Measurements from ENCODE around the gene ARHGAP18.

Gene ARHGAP18

DNA sequence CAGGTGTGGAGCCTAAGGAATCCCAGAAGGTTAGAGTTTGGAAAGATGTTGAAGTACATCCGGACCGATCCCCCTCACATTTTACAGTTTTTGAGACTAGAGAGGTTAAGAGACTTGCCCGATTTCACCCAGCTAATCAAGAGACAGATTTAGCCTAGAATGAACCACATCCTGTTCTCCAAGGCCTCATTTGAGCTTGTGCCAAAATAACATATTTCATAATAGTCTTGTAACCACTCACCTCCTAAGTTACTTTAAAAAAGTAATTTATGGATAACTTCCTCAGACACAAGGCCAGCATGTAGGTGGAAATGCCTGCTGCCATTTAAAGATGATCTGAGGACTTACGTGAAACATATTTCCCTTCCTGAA lies 39.8 kb upstream of the ARHGAP18 start:
- H3K4me1 Mint-ChIP-seq: peaks cover 29% of the 10 kb centered on the region
- DNase-seq: no peak

DNA sequence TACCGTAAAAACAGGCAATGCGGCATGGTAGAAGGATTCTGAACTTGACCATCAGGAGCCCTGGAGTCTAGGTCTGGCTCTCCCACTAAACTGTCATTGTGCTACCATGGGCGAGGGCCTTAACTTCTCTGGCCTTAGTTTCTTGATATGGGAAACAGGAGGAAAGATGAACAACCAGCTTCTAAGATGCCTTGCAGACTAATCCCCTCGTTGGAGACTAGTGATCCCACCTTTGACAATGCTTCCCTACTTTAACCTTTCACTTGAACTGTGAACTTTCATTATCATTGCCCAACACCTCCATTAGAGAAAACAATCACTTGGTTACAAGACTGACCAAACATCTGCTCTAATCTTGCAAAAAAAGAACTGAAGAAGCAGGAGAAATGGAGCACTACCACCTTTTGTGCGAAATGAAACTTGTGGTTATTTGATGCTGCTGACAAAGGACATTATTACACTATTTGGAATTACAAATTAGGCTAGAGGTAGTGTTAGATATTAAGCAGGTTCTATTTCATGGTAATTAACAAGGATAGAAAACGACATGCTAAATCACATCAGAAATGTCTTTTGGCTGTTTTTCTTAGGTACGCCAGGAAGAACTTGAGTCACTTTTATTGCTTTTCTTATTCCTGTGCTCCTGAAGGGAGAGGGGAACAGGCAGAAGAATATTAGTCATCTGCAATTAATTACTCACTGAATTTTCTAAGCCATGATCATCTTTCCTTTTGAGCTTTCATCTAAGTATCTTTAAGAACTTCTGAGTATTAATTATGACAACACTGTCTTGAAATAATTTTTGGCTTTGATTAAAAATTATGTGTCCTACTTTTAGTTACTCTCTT lies 39.1 kb upstream of the ARHGAP18 start:
- no peaks in the 10 kb centered on the region for H3K36me3 Mint-ChIP-seq (ENCODE audit: low read depth)
- peak overlapping the region; percentile 37 for H3K27ac Mint-ChIP-seq
- TF ChIP-seq, protein P1, sequence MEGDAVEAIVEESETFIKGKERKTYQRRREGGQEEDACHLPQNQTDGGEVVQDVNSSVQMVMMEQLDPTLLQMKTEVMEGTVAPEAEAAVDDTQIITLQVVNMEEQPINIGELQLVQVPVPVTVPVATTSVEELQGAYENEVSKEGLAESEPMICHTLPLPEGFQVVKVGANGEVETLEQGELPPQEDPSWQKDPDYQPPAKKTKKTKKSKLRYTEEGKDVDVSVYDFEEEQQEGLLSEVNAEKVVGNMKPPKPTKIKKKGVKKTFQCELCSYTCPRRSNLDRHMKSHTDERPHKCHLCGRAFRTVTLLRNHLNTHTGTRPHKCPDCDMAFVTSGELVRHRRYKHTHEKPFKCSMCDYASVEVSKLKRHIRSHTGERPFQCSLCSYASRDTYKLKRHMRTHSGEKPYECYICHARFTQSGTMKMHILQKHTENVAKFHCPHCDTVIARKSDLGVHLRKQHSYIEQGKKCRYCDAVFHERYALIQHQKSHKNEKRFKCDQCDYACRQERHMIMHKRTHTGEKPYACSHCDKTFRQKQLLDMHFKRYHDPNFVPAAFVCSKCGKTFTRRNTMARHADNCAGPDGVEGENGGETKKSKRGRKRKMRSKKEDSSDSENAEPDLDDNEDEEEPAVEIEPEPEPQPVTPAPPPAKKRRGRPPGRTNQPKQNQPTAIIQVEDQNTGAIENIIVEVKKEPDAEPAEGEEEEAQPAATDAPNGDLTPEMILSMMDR (IDR thresholded peaks at IDR 0.05): no peak
- no peak for DNase-seq
- H3K9me3 Mint-ChIP-seq: no peaks in the 10 kb centered on the region
- peaks cover 35% of the 10 kb centered on the region for H3K4me1 Mint-ChIP-seq
- no peak overlapping the region for H3K4me3 Mint-ChIP-seq
- H3K27me3 Mint-ChIP-seq (ENCODE audit: low read depth, poor library complexity): no peaks in the 10 kb centered on the region

More for the DNA sequence above, 39.8 kb upstream of the ARHGAP18 start:
- Mint-ChIP-seq H3K36me3 (ENCODE audit: low read depth) (no peaks in the 10 kb centered on the region), H3K4me3 (no peak overlapping the region), H3K27me3 (ENCODE audit: low read depth, poor library complexity) (no peaks in the 10 kb centered on the region), H3K9me3 (no peaks in the 10 kb centered on the region), H3K27ac (no peak overlapping the region)
- TF ChIP-seq, protein P1 (IDR thresholded peaks at IDR 0.05): no peak

DNA sequence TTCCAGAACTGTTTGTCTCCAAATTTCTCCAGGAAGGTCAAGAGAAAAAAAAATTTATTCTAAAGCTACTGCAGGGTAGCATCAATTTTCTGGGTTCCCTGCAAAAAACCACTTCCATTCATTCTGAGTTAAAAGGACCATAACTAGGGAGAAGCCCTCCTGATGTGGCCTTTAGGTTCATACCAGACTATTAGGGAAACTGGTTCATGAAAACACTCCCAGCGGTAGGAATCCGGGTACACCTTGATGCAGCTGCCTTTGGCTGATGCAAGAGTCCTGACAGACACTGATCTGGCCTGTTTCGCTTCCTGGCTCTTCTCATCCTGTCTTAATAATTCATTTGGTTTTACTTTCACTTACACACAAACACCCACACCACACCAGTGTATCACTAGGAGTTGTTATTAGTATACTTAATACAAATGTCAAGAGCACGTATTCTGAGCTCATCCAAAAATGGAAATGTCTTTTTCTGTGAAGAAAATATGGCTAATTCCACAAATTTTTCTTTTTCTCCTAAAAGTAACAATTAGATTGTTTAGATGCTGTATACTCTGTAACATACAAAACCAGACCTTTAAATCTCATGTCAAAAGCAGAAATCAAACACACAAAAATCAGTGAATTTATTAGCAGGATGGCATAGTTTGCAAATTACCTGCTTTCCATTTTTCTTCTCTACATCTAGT lies 38.4 kb upstream of the ARHGAP18 start:
- Mint-ChIP-seq H3K27ac (no peak overlapping the region), H3K36me3 (ENCODE audit: low read depth) (no peaks in the 10 kb centered on the region), H3K27me3 (ENCODE audit: low read depth, poor library complexity) (no peaks in the 10 kb centered on the region), H3K4me1 (peaks cover 43% of the 10 kb centered on the region), H3K4me3 (no peak overlapping the region), H3K9me3 (no peaks in the 10 kb centered on the region)
- DNase-seq: no peak
- TF ChIP-seq, protein P1 (IDR thresholded peaks at IDR 0.05): no peak

DNA sequence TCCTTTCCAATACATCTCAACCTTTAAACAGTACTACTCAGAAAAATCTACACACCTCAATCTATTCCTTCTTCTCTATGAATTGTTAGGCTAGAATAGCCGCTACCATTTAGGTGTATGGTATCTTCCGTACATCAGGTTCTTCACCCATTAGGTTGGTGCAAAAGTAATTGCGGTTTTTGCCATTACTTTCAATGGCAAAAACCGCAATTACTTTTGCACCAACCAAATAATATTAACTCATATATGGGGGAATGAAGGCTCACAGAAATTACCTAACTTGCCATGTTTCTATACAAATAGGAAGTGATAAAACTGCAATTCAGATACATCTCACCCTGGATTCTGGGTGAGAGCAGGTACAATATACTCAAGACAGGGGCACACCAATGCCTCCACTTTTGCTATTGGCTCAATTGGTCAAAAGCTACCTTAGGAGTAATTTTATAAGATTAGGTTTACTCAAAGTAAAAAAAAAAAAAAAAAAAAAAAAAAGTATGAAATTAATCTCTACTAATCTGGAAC lies 37.7 kb upstream of the ARHGAP18 start:
- no peak overlapping the region for H3K4me3 Mint-ChIP-seq
- H3K9me3 Mint-ChIP-seq: no peaks in the 10 kb centered on the region
- no peak for DNase-seq
- H3K27ac Mint-ChIP-seq: no peak overlapping the region
- H3K27me3 Mint-ChIP-seq (ENCODE audit: low read depth, poor library complexity): no peaks in the 10 kb centered on the region
- peaks cover 48% of the 10 kb centered on the region for H3K4me1 Mint-ChIP-seq
- TF ChIP-seq, protein P1 (IDR thresholded peaks at IDR 0.05): no peak
- no peaks in the 10 kb centered on the region for H3K36me3 Mint-ChIP-seq (ENCODE audit: low read depth)

DNA sequence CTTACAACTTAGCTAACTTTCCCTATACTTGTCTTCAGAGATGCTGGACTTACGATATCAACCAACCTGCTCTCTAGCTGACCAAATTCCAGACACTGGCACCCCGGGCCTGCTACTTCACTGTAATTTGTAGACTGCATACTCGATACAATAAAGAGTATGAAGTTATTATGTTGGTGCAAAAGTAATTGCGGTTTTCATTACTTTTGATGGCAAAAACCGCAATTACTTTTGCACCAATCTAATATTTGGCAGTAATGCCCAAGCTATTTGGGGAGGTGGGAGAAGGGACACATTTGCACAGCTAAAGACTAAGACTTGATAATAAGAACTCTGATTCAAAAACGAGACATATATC lies 34.9 kb upstream of the ARHGAP18 start:
- peak overlapping the region; percentile 3 for H3K4me3 Mint-ChIP-seq
- H3K27ac Mint-ChIP-seq: peak overlapping the region; percentile 80
- peaks cover 54% of the 10 kb centered on the region for H3K4me1 Mint-ChIP-seq

More for the DNA sequence above, 34.9 kb upstream of the ARHGAP18 start:
- DNase-seq: no peak
- Mint-ChIP-seq H3K9me3 (no peaks in the 10 kb centered on the region), H3K27me3 (ENCODE audit: low read depth, poor library complexity) (peaks cover 2% of the 10 kb centered on the region), H3K36me3 (ENCODE audit: low read depth) (no peaks in the 10 kb centered on the region)
- TF ChIP-seq, protein P1 (IDR thresholded peaks at IDR 0.05): no peak
